ENCODE data around the gene CNTN5. TPM values are rescaled to one million over a fixed set of nuclear protein-coding genes. Genes with fewer than 3 reads are reported as not detected.

The CNTN5 gene
- total RNA-seq, 1 experiment from 2014 or later, result not detected

DNA sequence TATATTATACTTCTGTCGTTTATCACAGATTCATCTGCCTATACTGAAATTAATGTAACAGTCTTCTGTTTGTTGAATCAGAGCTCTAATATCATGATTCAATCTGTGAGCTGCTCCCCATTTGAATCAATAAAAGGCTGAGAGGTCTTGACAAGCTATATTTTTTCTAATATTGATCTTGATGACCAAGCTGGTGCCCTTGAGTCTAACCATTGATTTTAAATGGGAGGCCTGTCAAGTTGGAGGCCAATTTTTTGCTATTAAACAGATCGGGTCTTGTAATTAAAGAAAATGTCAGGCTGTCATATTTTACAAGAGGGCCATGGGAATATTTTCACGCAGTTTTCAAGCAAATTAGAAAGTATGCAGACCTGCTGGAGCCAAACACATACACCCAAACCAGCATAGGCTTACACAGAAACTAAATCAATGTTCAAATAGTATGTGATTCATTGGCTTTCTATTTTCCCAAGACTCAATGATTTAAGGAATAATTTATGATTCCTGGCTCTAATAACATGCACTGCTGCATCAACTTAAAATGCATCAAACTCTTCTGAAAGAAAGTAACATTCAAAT lies 286.9 kb downstream of the CNTN5 start:
- Histone ChIP-seq H3K27me3 (ENCODE audit: low read length) (no peaks in the 10 kb centered on the region), H3K4me2 (ENCODE audit: low read depth, low read length, poor library complexity, severe bottlenecking) (no peak overlapping the region), H2AFZ (ENCODE audit: low read length) (no peak overlapping the region), H3K4me3 (ENCODE audit: low read length) (no peak overlapping the region), H3K27ac (ENCODE audit: low read length) (no peak overlapping the region), H3K79me2 (ENCODE audit: low read length) (no peaks in the 10 kb centered on the region), H3K4me1 (ENCODE audit: low read length) (no peaks in the 10 kb centered on the region), H3K36me3 (ENCODE audit: insufficient read depth, low read length) (no peaks in the 10 kb centered on the region), H3K9me2 (replicated peaks; ENCODE audit: insufficient read depth, low read length) (no peaks in the 10 kb centered on the region), H3K9me3 (ENCODE audit: low read length) (peaks cover 71% of the 10 kb centered on the region), H4K20me1 (ENCODE audit: insufficient read depth, low read depth, low read length) (no peaks in the 10 kb centered on the region), H3K9ac (ENCODE audit: low read length) (no peak overlapping the region)
- no peak for DNase-seq

GRCh38 chr11:99311870-99312269 lies 291.1 kb downstream of the CNTN5 start:
- H3K4me1 ChIP-seq (ENCODE audit: low read length), result no peaks in the 10 kb centered on the region
- no peak overlapping the region for H3K4me3 ChIP-seq (ENCODE audit: low read length)
- no peaks in the 10 kb centered on the region for H3K9me2 ChIP-seq (replicated peaks; ENCODE audit: insufficient read depth, low read length)
- H3K27me3 ChIP-seq (ENCODE audit: low read length), result no peaks in the 10 kb centered on the region
- no peak for DNase-seq
- no peak overlapping the region for H3K4me2 ChIP-seq (ENCODE audit: low read depth, low read length, poor library complexity, severe bottlenecking)
- peaks cover 74% of the 10 kb centered on the region for H3K9me3 ChIP-seq (ENCODE audit: low read length)
- no peaks in the 10 kb centered on the region for H3K36me3 ChIP-seq (ENCODE audit: insufficient read depth, low read length)
- no peak overlapping the region for H3K27ac ChIP-seq (ENCODE audit: low read length)
- H3K9ac ChIP-seq (ENCODE audit: low read length), result no peak overlapping the region
- no peak overlapping the region for H2AFZ ChIP-seq (ENCODE audit: low read length)
- no peaks in the 10 kb centered on the region for H4K20me1 ChIP-seq (ENCODE audit: insufficient read depth, low read depth, low read length)
- no peaks in the 10 kb centered on the region for H3K79me2 ChIP-seq (ENCODE audit: low read length)

DNA sequence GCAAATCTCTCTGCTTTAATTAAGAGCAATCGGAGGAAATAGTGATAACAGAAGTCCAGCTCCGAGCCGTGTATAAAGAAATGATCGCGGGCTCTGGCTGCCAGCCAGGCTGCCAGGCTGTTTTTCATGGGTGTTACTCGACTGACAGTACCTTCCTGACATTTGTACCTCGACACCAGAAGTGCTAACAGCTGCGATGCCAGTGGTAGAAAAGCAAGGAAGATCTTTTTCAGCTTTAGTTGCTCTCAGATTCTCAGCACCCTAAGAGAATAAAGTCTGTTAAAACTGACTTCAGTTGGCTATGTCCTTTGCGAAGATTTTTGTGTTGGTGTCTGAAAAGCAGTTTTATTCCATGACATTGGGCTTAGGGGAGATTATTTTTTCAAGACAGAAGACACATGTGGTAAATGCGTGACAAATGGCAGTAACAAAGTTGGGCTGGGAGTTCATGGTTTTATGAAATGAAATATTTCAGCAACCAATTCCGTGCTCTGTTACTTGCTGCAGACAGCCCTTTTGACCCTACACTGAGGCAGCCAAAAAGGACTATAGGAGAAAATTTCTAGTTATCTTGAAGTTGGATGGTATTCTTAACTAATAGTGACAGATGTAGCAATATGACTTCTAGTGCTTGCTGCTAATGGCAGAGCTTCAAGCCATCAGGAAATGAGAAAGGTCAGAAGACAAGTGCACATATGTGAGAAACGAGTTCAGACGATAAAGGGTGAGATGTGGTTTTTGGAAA lies 296.2 kb downstream of the CNTN5 start:
- H3K4me1 ChIP-seq (ENCODE audit: low read length), result no peaks in the 10 kb centered on the region
- no peaks in the 10 kb centered on the region for H4K20me1 ChIP-seq (ENCODE audit: insufficient read depth, low read depth, low read length)
- H3K79me2 ChIP-seq (ENCODE audit: low read length), result no peaks in the 10 kb centered on the region
- no peak overlapping the region for H2AFZ ChIP-seq (ENCODE audit: low read length)
- H3K9me2 ChIP-seq (replicated peaks; ENCODE audit: insufficient read depth, low read length), result no peaks in the 10 kb centered on the region
- no peak for DNase-seq
- H3K36me3 ChIP-seq (ENCODE audit: insufficient read depth, low read length), result no peaks in the 10 kb centered on the region; the same call in 1 of the 2 replicates
- H3K4me3 ChIP-seq (ENCODE audit: low read length), result no peak overlapping the region
- no peak overlapping the region for H3K9ac ChIP-seq (ENCODE audit: low read length)
- H3K9me3 ChIP-seq (ENCODE audit: low read length), result peaks cover 83% of the 10 kb centered on the region
- H3K27ac ChIP-seq (ENCODE audit: low read length), result no peak overlapping the region
- H3K27me3 ChIP-seq (ENCODE audit: low read length), result no peaks in the 10 kb centered on the region
- H3K4me2 ChIP-seq (ENCODE audit: low read depth, low read length, poor library complexity, severe bottlenecking), result no peak overlapping the region

GRCh38 chr11:99320769-99321290 lies 300.1 kb downstream of the CNTN5 start:
- peaks cover 84% of the 10 kb centered on the region for H3K9me3 ChIP-seq (ENCODE audit: low read length)
- no peak overlapping the region for H3K27ac ChIP-seq (ENCODE audit: low read length)
- H4K20me1 ChIP-seq (ENCODE audit: insufficient read depth, low read depth, low read length), result no peaks in the 10 kb centered on the region
- H3K9me2 ChIP-seq (replicated peaks; ENCODE audit: insufficient read depth, low read length), result no peaks in the 10 kb centered on the region
- no peaks in the 10 kb centered on the region; the same call in 1 of the 2 replicates for H3K36me3 ChIP-seq (ENCODE audit: insufficient read depth, low read length)
- H2AFZ ChIP-seq (ENCODE audit: low read length), result no peak overlapping the region
- H3K9ac ChIP-seq (ENCODE audit: low read length), result no peak overlapping the region
- no peak for DNase-seq
- H3K4me1 ChIP-seq (ENCODE audit: low read length), result no peaks in the 10 kb centered on the region
- no peaks in the 10 kb centered on the region for H3K27me3 ChIP-seq (ENCODE audit: low read length)
- H3K4me2 ChIP-seq (ENCODE audit: low read depth, low read length, poor library complexity, severe bottlenecking), result no peak overlapping the region
- no peaks in the 10 kb centered on the region for H3K79me2 ChIP-seq (ENCODE audit: low read length)
- H3K4me3 ChIP-seq (ENCODE audit: low read length), result no peak overlapping the region

DNA sequence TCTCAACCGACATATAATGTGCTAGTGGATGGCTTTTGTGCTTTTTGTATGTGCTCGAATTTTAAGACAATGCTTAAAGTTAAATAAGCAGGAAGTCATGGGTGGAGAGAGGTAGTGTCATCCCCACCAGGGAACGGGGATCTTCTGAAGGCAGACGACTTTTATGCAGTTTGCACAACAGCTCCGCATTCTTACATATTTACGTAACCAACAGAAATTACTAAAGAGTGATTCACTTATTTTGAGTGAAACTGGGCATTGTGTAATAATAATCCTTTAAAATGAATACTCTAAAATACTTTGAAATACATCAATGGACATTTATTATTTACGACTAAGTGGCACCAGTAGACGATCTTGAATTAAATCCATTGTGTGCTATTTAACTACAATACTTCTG lies 305.1 kb downstream of the CNTN5 start:
- no peak for DNase-seq
- Histone ChIP-seq H3K4me3 (ENCODE audit: low read length) (no peak overlapping the region), H3K9ac (ENCODE audit: low read length) (no peak overlapping the region), H3K27ac (ENCODE audit: low read length) (no peak overlapping the region), H3K79me2 (ENCODE audit: low read length) (no peaks in the 10 kb centered on the region), H3K27me3 (ENCODE audit: low read length) (no peaks in the 10 kb centered on the region), H4K20me1 (ENCODE audit: insufficient read depth, low read depth, low read length) (no peaks in the 10 kb centered on the region), H3K4me2 (ENCODE audit: low read depth, low read length, poor library complexity, severe bottlenecking) (no peak overlapping the region), H3K36me3 (ENCODE audit: insufficient read depth, low read length) (no peaks in the 10 kb centered on the region), H3K9me3 (ENCODE audit: low read length) (peaks cover 80% of the 10 kb centered on the region), H3K9me2 (replicated peaks; ENCODE audit: insufficient read depth, low read length) (no peaks in the 10 kb centered on the region; the same call in 1 of the 2 replicates), H3K4me1 (ENCODE audit: low read length) (no peaks in the 10 kb centered on the region), H2AFZ (ENCODE audit: low read length) (no peak overlapping the region)

- H3K9ac ChIP-seq (ENCODE audit: low read length), result no peak overlapping the region
These were observed 306.3 kb downstream of the CNTN5 start for GRCh38 chr11:99327066-99327465.

DNA sequence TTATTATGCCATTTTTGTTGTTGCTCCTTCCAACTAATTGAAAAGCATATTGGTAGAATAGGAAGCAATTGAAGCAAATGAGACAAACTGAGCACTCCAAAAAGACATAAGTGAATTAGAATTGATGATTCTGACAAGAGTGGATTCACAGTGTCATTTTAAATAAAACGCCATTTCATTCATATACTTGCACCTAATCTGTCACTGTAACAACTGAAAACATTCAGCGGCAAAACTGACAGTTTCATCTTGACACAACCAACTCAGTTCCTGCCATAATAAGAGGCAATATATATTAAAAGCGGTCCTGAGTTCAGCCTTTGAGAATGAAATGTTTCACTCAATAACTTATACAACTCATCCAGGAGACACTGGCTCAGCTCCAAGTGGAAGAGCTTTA lies 306.8 kb downstream of the CNTN5 start:
- Histone ChIP-seq H3K4me1 (ENCODE audit: low read length) (no peaks in the 10 kb centered on the region), H3K27ac (ENCODE audit: low read length) (no peak overlapping the region), H3K9me2 (replicated peaks; ENCODE audit: insufficient read depth, low read length) (no peaks in the 10 kb centered on the region; the same call in 1 of the 2 replicates), H3K36me3 (ENCODE audit: insufficient read depth, low read length) (no peaks in the 10 kb centered on the region), H3K27me3 (ENCODE audit: low read length) (no peaks in the 10 kb centered on the region), H3K9ac (ENCODE audit: low read length) (no peak overlapping the region), H3K9me3 (ENCODE audit: low read length) (peaks cover 72% of the 10 kb centered on the region), H3K4me3 (ENCODE audit: low read length) (no peak overlapping the region), H4K20me1 (ENCODE audit: insufficient read depth, low read depth, low read length) (no peaks in the 10 kb centered on the region), H3K4me2 (ENCODE audit: low read depth, low read length, poor library complexity, severe bottlenecking) (no peak overlapping the region), H3K79me2 (ENCODE audit: low read length) (no peaks in the 10 kb centered on the region), H2AFZ (ENCODE audit: low read length) (no peak overlapping the region)
- DNase-seq, result no peak

More at GRCh38 chr11:99327066-99327465, 306.3 kb downstream of the CNTN5 start:
- Histone ChIP-seq H3K27ac (ENCODE audit: low read length) (no peak overlapping the region), H3K4me3 (ENCODE audit: low read length) (no peak overlapping the region), H3K79me2 (ENCODE audit: low read length) (no peaks in the 10 kb centered on the region), H3K9me3 (ENCODE audit: low read length) (peaks cover 74% of the 10 kb centered on the region), H3K4me2 (ENCODE audit: low read depth, low read length, poor library complexity, severe bottlenecking) (no peak overlapping the region), H4K20me1 (ENCODE audit: insufficient read depth, low read depth, low read length) (no peaks in the 10 kb centered on the region), H3K4me1 (ENCODE audit: low read length) (no peaks in the 10 kb centered on the region), H3K27me3 (ENCODE audit: low read length) (no peaks in the 10 kb centered on the region), H3K9me2 (replicated peaks; ENCODE audit: insufficient read depth, low read length) (no peaks in the 10 kb centered on the region; the same call in 1 of the 2 replicates), H3K36me3 (ENCODE audit: insufficient read depth, low read length) (no peaks in the 10 kb centered on the region), H2AFZ (ENCODE audit: low read length) (no peak overlapping the region)
- DNase-seq, result no peak

- Histone ChIP-seq H3K79me2 (ENCODE audit: low read length) (no peaks in the 10 kb centered on the region), H3K9ac (ENCODE audit: low read length) (no peak overlapping the region), H3K4me1 (ENCODE audit: low read length) (no peaks in the 10 kb centered on the region), H3K27me3 (ENCODE audit: low read length) (no peaks in the 10 kb centered on the region), H3K9me2 (replicated peaks; ENCODE audit: insufficient read depth, low read length) (no peaks in the 10 kb centered on the region; the same call in 1 of the 2 replicates), H3K36me3 (ENCODE audit: insufficient read depth, low read length) (no peaks in the 10 kb centered on the region), H3K4me3 (ENCODE audit: low read length) (no peak overlapping the region), H3K9me3 (ENCODE audit: low read length) (peaks cover 65% of the 10 kb centered on the region), H3K27ac (ENCODE audit: low read length) (no peak overlapping the region), H2AFZ (ENCODE audit: low read length) (no peak overlapping the region), H4K20me1 (ENCODE audit: insufficient read depth, low read depth, low read length) (no peaks in the 10 kb centered on the region), H3K4me2 (ENCODE audit: low read depth, low read length, poor library complexity, severe bottlenecking) (no peak overlapping the region)
- no peak for DNase-seq
These were observed 312.9 kb downstream of the CNTN5 start for GRCh38 chr11:99333621-99334020.
